GM21390 (cell line): ENCODE results near the gene IGSF9B.

Source experiments
- ATAC-seq: cut with Tn5 transposase; IDR thresholded peaks from one replicate; pipeline ENCODE4 v1.9.1; 2021; ENCODE audit not compliant: unreplicated experiment

The IGSF9B gene

GRCh38 chr11:133903875-133904817 is 52.6 kb downstream of the IGSF9B start:
- no peak for ATAC-seq

GRCh38 chr11:133903056-133903455 is 53.7 kb downstream of the IGSF9B start:
- ATAC-seq, result no peak

DNA sequence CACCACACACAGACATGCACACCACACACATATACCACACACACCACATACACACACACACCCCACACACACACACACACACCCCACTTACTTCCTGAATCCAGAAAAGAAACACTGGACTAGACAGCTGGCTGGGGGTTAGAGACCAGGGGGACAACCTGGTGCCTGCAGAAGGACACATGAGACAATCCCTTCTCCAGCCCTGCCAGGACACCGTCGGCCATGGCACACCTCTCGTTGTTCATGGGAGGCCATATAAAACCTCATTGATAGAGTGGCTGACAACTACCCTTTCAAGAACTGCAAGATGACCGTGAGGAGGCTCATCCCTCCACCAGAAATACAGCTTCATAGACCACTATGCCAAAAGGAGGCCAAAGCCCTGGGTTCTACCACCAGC is 54.3 kb downstream of the IGSF9B start:
- no peak for ATAC-seq

DNA sequence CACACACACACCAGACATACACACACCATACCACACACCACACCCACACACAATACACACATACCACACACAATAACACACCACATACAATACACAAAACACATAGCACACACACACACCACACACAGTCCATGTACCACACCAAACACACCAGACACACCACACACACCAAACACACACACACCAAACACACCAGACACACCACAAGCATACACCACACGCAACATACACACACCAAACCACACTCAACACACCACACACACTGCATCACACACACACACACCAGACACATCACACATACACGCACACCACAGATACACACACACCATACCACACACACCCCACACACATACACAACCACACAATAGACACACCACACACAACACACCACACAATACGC is 54.8 kb downstream of the IGSF9B start:
- no peak for ATAC-seq

DNA sequence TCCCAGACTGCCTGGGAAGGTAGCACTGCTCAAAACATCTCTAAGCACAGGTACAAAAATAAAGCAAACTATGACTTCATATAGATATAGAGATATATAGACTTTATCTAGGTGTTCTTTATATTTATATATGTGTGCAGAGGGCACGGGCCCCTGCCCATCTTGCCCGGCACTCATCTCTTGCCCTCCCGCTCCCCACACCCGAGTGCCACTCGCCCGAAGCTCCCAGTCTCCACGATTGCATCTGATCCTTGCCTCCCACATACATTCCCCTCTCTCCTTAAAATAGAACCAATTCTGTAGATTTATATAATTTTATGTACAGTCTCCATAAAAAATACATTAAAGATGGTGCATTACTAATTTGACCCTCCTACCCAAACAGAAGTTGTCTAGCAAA is 55.5 kb downstream of the IGSF9B start:
- ATAC-seq, result no peak

- ATAC-seq, result no peak
Measured at GRCh38 chr11:133900176-133901105, 56.3 kb downstream of the IGSF9B start.

DNA sequence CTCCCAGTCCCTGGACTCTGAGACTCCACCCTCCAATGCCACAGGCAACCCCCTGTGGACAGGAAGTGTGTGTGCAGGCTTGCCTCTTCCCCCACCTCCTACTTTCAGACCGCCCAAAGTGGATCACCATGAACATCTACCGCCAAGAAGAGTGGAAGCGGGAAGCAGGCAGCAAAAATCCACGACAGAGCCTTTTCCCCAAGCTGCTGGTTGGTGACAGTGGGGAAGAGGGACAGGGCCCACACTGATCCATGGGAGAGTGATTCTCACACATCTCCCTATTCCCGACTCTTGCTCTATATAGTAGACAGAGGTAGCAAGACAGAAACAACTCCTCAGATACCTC is 58.0 kb downstream of the IGSF9B start:
- ATAC-seq, result no peak

- ATAC-seq, result no peak
Measured at GRCh38 chr11:133898031-133898769, 58.6 kb downstream of the IGSF9B start.

DNA sequence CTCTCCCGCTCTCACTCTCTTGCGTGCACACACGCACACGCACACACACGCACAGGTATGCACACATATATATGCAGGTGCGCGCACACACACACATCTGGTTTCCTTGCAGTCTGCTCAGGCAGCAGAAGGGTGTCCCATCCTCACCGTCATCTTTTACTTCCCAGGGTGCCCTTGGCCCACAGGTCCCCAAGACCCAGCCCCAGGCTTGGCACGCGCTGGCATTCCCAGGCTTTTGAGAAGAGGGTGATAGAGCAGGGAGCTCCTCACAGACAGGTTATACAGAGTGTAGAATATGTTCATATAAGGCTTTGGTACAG is 59.5 kb downstream of the IGSF9B start:
- ATAC-seq, result no peak

DNA sequence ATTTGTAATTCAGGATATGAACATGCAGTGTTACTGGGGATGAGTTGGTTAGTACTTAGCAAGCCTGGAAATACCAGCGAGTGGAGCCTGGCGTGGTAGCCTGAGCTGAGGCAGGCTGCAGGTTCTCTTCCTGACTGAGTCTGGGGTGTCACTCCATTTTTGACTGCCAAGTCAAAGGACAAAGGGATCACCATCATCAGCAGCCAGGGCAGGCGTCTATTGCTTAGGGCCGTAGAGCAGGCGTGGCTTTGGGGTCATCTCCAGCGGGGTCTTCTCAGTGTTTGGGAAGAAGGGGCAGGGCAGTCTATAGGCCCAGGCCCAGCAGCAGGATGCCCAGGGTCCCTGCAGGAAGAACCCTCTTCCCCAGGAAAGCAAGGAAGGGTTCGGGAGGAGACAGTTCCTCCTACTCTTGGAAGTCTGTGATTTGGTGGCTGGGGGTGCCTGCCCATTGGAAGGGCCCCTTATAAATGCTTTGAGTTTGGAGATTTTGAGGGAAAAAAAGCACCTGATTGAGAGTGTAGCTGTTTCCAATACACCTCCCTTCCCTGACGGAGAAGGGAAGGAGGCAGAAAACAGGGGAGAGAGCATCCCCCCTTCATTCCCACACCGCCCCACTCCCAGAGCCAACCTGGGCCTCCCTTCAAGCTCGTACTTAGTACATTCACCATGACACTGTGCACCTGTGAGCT is 60.0 kb downstream of the IGSF9B start:
- ATAC-seq, result no peak

DNA sequence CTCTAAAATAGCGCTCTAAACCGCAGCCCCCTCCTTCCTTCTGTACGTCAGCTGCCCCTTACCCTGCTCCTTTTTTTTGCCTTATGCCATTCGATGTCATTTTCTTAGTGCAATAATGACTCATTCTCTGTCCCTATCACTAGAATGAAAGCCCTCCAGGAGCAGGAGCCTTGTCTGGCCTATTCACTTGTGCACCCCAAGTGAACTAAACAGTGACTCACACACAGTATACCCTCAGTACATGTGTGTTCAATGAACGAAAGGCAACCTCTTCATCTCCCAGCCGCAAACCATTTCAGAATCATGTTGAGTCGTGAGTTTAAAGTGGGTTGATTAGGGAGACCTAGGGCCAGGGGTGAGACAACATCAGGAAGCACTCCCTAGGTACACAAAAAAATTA is 60.7 kb downstream of the IGSF9B start:
- no peak for ATAC-seq

DNA sequence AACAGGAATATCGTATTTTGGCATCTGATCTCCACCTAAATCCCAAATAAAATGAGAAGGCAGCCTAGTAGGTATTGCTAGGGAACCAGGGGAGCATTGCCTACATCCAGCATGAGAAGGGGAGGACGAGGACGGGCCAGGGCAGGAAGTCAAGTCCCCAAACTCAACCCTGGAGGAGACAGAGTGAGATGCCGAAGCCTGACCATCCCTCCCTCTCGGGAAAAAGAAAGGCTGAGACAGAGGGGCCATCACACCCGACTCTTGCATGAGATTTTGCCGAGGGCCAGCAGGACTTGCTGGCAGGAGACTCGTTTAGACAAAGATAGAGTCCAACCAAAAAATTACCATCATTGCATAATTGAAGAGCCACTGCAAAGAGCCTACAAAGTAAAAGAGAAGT is 61.2 kb downstream of the IGSF9B start:
- peak; percentile 9 for ATAC-seq

GRCh38 chr11:133895061-133895479 is 61.7 kb downstream of the IGSF9B start:
- ATAC-seq, result peak; percentile 52

GRCh38 chr11:133893381-133893780 is 63.4 kb downstream of the IGSF9B start:
- no peak for ATAC-seq

DNA sequence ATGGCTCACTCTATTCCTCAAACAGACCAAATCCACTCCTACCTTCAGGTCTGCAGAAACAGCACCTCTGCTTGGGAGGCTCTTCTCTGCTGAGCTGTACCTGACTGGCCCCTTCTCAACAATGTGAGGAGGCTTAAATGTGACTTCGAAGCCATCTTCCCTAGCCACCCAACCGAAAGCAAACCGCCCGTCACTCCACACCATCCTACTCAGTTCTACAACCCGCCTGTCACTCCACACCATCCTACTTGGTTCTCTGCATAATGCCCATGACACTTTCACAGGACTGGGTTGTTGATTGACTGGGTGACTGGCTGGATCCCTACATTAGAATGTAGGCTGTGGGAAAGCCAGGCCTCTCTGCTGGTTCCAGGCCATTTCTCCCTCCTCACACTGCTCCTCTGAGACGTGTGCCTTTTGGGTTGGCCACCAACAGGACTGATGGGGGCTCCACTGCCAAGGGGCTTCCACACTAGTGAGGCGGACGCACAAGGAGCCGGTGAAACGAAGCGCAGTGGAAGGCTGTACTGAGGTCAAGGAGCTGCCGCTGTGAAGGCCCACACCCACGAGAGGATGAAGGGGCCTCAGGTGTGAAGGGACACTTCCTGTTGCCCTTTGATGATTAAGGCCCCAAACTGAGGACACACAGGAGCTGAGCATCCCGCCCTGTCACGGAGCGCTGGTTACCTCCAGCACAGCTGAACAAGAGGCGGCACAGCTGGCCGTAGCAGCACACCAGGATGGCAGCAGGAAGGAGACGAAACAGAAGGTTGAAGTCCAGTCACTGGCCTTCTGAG is 64.0 kb downstream of the IGSF9B start:
- no peak for ATAC-seq

- no peak for ATAC-seq
Measured at GRCh38 chr11:133892126-133892525, 64.6 kb downstream of the IGSF9B start.

GRCh38 chr11:133889893-133890292 is 66.9 kb downstream of the IGSF9B start:
- ATAC-seq, result no peak

DNA sequence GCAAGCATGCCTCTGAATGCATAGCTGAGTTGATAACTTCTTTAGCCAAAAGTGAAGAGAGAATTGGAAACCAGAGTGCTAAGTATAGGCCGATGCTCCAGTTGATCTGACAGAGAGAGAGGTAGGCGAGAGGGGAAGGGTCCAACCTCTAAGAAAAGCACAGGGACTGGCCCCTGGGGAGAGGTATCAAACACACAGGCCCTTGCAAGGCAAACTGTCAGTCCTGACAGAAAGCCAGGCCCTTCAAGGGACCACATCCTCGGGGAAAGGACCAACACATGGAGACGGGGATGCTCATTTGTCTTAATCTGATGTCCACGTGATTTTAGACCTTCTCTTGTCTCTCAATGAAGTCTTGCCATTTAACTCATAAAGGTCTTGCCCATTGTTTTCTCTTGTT is 67.6 kb downstream of the IGSF9B start:
- no peak for ATAC-seq

- no peak for ATAC-seq
Measured at GRCh38 chr11:133887692-133888332, 69.0 kb downstream of the IGSF9B start.
